Caco-2 (cell line): ENCODE measurements around the gene IMMP2L. TPM values are rescaled to one million over a fixed set of nuclear protein-coding genes. Genes with fewer than 3 reads are reported as not detected.
"Not testable (repeated sequence)": the region's sequence is repeated elsewhere in the genome, so short reads cannot be mapped to it uniquely, and the experiment has no call there.

Experiments
- BruUV-seq: library from RNA; stranded (reverse); fragments of 400-500 nt; replicated peaks from 2 replicates; lab custom pipeline; 2021; lab: Mats Ljungman, UMichigan
- CTCF ChIA-PET: fragments of 300-600 bp; sonication (Branson Sonifier 250); formaldehyde crosslinking; loops from one replicate; lab custom pipeline; 2022; ENCODE audit warnings: antibody characterized with exemption; lab: Charles Lee
- POLR2A ChIA-PET: fragments of 300-600 bp; sonication (Branson Sonifier 250); formaldehyde crosslinking; loops from one replicate; lab custom pipeline; 2022; ENCODE audit warnings: antibody characterized with exemption; lab: Charles Lee
- DNase-seq, 2 experiments: peaks; one replicate each; pipeline versions ENCODE4 v3.0.0 to v3.0.0-alpha.2; 2020 to 2022
- H3K27me3 ChIP-seq: replicated peaks from 2 replicates; pipeline ENCODE4 v1.6.0; 2011; ENCODE audit warnings: low read length; ENCODE audit not compliant: control insufficient read depth, insufficient read depth
- H3K36me3 ChIP-seq: 2 replicates; pipeline ENCODE4 v1.5.1; 2011; ENCODE audit warnings: low read length; ENCODE audit not compliant: control insufficient read depth, insufficient read depth
- H3K4me1 ChIP-seq: fragments of 250-450 bp; sonication (Bioruptor Pico); 2 replicates; pipeline ENCODE4 v1.5.1; 2020; ENCODE audit warnings: mild to moderate bottlenecking
- H3K4me3 ChIP-seq: 2 replicates; pipeline ENCODE4 v1.5.1; 2011; ENCODE audit warnings: low read depth, mild to moderate bottlenecking, control low read depth, low read length
- H3K9me3 ChIP-seq: fragments of 250-450 bp; sonication (Bioruptor Pico); 2 replicates; pipeline ENCODE4 v1.5.1; 2020; ENCODE audit warnings: mild to moderate bottlenecking, moderate library complexity
- H3K27ac Mint-ChIP-seq: one replicate; pipeline ENCODE4 v1.8.0; 2022; ENCODE audit warnings: mixed read lengths; ENCODE audit not compliant: unreplicated experiment
- H3K27me3 Mint-ChIP-seq: one replicate; pipeline ENCODE4 v1.8.0; 2022; ENCODE audit warnings: mixed read lengths; ENCODE audit not compliant: insufficient read depth, unreplicated experiment
- H3K36me3 Mint-ChIP-seq: one replicate; pipeline ENCODE4 v1.8.0; 2022; ENCODE audit warnings: mild to moderate bottlenecking, mixed read lengths; ENCODE audit not compliant: insufficient read depth, unreplicated experiment
- H3K4me1 Mint-ChIP-seq: one replicate; pipeline ENCODE4 v1.8.0; 2022; ENCODE audit warnings: low read depth, mixed read lengths; ENCODE audit not compliant: unreplicated experiment
- H3K4me3 Mint-ChIP-seq: one replicate; pipeline ENCODE4 v1.8.0; 2022; ENCODE audit warnings: mild to moderate bottlenecking, moderate library complexity, mixed read lengths; ENCODE audit not compliant: unreplicated experiment
- H3K9me3 Mint-ChIP-seq: one replicate; pipeline ENCODE4 v1.8.0; 2022; ENCODE audit warnings: mixed read lengths; ENCODE audit not compliant: unreplicated experiment
- intact Hi-C: fragments of 100-400 bp; cut with micrococcal nuclease; formaldehyde crosslinking; loops from one replicate; pipeline ENCODE4 v1.10.0; 2022; ENCODE audit not compliant: unreplicated experiment
- total RNA-seq: library from RNA; stranded (reverse); gene quantifications from 2 replicates; pipeline ENCODE4 v1.2.3, GENCODE V29; 2022
- TF ChIP-seq, protein P1 (sequence below), 2 experiments: fragments of 200-600 bp in 1 of 2; IDR thresholded peaks; 1 replicate in 1 of 2; 2 replicates in 1 of 2; pipeline versions ENCODE4 v1.5.1 to v1.8.0; 2011 to 2022; ENCODE audit warnings: antibody characterized with exemption in 1 of 2, control low read depth in 1 of 2, inconsistent platforms in 1 of 2, low read depth in 1 of 2, low read length in 1 of 2, mild to moderate bottlenecking in 1 of 2, moderate library complexity in 1 of 2; ENCODE audit not compliant: insufficient read depth in 1 of 2, severe bottlenecking in 1 of 2, unreplicated experiment in 1 of 2

The IMMP2L gene
- total RNA-seq, 1 experiment from 2014 or later: 9.5 TPM

DNA sequence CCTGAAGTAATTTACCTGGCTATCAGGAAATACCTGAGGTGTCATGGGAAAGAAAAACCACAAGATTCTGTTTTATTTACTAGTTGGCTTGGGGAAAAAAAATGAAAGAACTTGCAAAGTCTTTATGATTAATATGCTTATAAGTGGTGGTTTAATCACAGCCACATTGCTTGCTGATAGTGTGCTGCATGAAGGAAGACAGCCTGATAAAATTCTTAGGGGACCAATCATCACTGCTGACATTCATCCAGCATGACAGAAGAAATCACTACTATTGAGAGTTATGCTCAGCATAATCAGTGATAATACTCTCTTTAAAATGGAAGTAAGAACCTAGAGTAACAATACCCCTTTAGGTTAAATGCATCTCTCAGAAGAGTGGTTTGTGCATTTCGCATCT, 621.5 kb downstream of the IMMP2L start:
- DNase-seq: no peak
- Histone ChIP-seq H3K4me1 (no peaks in the 10 kb centered on the region), H3K36me3 (no peaks in the 10 kb centered on the region), H3K27me3 (no peaks in the 10 kb centered on the region), H3K4me3 (no peak overlapping the region), H3K9me3 (no peaks in the 10 kb centered on the region)
- POLR2A ChIA-PET: no interaction called here
- H3K9me3 Mint-ChIP-seq: no peaks in the 10 kb centered on the region
- H3K27ac Mint-ChIP-seq: no peak overlapping the region
- H3K4me3 Mint-ChIP-seq: no peak overlapping the region
- intact Hi-C loops: no loop called here
- CTCF ChIA-PET: no interaction called here
- no peaks in the 10 kb centered on the region for H3K4me1 Mint-ChIP-seq
- H3K27me3 Mint-ChIP-seq: no peaks in the 10 kb centered on the region
- no TSS peak for BruUV-seq
- TF ChIP-seq, protein P1, sequence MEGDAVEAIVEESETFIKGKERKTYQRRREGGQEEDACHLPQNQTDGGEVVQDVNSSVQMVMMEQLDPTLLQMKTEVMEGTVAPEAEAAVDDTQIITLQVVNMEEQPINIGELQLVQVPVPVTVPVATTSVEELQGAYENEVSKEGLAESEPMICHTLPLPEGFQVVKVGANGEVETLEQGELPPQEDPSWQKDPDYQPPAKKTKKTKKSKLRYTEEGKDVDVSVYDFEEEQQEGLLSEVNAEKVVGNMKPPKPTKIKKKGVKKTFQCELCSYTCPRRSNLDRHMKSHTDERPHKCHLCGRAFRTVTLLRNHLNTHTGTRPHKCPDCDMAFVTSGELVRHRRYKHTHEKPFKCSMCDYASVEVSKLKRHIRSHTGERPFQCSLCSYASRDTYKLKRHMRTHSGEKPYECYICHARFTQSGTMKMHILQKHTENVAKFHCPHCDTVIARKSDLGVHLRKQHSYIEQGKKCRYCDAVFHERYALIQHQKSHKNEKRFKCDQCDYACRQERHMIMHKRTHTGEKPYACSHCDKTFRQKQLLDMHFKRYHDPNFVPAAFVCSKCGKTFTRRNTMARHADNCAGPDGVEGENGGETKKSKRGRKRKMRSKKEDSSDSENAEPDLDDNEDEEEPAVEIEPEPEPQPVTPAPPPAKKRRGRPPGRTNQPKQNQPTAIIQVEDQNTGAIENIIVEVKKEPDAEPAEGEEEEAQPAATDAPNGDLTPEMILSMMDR (IDR thresholded peaks at IDR 0.05; ENCODE audit: insufficient read depth in 1 of 2, low read depth in 1 of 2, low read length in 1 of 2, severe bottlenecking in 1 of 2, unreplicated experiment in 1 of 2): no peak
- H3K36me3 Mint-ChIP-seq: no peaks in the 10 kb centered on the region

DNA sequence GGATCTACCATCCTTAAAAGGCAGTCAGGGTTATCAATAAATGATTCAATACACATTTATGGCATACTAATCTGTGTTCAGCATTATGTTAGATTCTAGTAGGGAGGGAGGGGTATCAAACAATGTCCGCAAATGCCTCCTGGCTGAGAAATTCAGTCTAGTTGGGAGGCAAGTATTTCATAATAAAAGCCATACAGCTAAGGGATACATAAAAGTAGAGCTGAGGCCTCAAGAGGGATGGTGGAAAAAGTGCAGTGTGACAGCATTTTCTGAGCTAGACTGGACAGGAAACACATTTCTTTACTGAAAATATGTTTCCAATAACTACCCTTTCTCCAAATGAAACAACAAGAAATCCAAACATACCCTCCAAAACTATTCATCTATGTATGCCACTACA, 624.1 kb downstream of the IMMP2L start:
- Histone ChIP-seq H3K4me1 (no peaks in the 10 kb centered on the region), H3K4me3 (no peak overlapping the region), H3K27me3 (no peaks in the 10 kb centered on the region), H3K36me3 (no peaks in the 10 kb centered on the region), H3K9me3 (no peaks in the 10 kb centered on the region)
- no peak overlapping the region for H3K27ac Mint-ChIP-seq
- H3K4me1 Mint-ChIP-seq: no peaks in the 10 kb centered on the region
- H3K36me3 Mint-ChIP-seq: no peaks in the 10 kb centered on the region
- DNase-seq: no peak
- BruUV-seq: no TSS peak
- ChIA-PET POLR2A (no interaction called here), CTCF (no interaction called here)
- H3K4me3 Mint-ChIP-seq: no peak overlapping the region
- no peaks in the 10 kb centered on the region for H3K27me3 Mint-ChIP-seq
- TF ChIP-seq, protein P1 (IDR thresholded peaks at IDR 0.05; ENCODE audit: insufficient read depth in 1 of 2, low read depth in 1 of 2, low read length in 1 of 2, severe bottlenecking in 1 of 2, unreplicated experiment in 1 of 2): no peak
- H3K9me3 Mint-ChIP-seq: no peaks in the 10 kb centered on the region
- intact Hi-C loops: no loop called here

DNA sequence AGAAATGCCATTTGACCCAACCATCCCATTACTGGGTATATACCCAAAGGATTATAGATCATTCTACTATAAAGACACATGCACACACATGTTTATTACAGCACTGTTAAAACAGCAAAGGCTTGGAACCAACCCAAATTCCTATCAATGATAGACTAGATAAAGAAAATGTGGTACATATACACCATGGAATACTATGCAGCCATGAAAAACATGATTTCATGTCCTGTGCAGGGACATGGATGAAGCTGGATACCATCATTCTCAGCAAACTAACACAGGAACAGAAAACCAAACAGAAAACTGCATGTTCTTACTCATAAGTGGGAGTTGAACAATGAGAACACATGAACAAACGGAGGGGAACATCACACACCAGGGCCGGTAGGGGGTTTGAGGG, 625.6 kb downstream of the IMMP2L start:
- H3K36me3 Mint-ChIP-seq, H3K36me3 ChIP-seq, H3K9me3 ChIP-seq, H3K4me1 Mint-ChIP-seq, H3K27me3 ChIP-seq, BruUV-seq, DNase-seq, H3K4me3 ChIP-seq, H3K27me3 Mint-ChIP-seq, H3K27ac Mint-ChIP-seq, POLR2A ChIA-PET, CTCF ChIA-PET, intact Hi-C loops, H3K9me3 Mint-ChIP-seq, H3K4me3 Mint-ChIP-seq, H3K4me1 ChIP-seq: not testable (repeated sequence)
